Measurements from ENCODE around the gene ARHGAP26. TPM values are rescaled to one million over a fixed set of nuclear protein-coding genes. Genes with fewer than 3 reads are reported as not detected.

ARHGAP26 gene
- polyA plus RNA-seq, 1 donor from 2014 or later = 0.83 TPM

GRCh38 chr5:143025376-143025775, 255.2 kb downstream of the ARHGAP26 start:
- Histone ChIP-seq H3K27ac (ENCODE audit: low read length) (no peak overlapping the region), H3F3A (ENCODE audit: insufficient read depth, low read length, poor library complexity, severe bottlenecking) (no peaks in the 10 kb centered on the region), H3K9me3 (ENCODE audit: low read length) (no peaks in the 10 kb centered on the region), H3K79me2 (replicated peaks; ENCODE audit: insufficient read depth, low read length) (no peaks in the 10 kb centered on the region), H3K9me2 (ENCODE audit: insufficient read depth, low read length) (no peaks in the 10 kb centered on the region), H3K4me2 (ENCODE audit: low read length) (no peak overlapping the region), H2AFZ (ENCODE audit: low read depth, low read length) (no peak overlapping the region), H3K4me3 (ENCODE audit: low read length) (no peak overlapping the region), H4K20me1 (ENCODE audit: insufficient read depth) (no peaks in the 10 kb centered on the region), H3K9ac (ENCODE audit: low read length) (no peak overlapping the region), H3K27me3 (ENCODE audit: insufficient read depth, low read depth, low read length) (no peaks in the 10 kb centered on the region), H3K36me3 (ENCODE audit: insufficient read depth, low read length) (no peaks in the 10 kb centered on the region)
- TF ChIP-seq SMC3 (conservative IDR thresholded peaks at IDR 0.05; ENCODE audit: poor library complexity) (no peak), TAF1 (IDR thresholded peaks at IDR 0.05; ENCODE audit: low read depth) (no peak), MXI1 (conservative IDR thresholded peaks at IDR 0.05; ENCODE audit: poor library complexity, severe bottlenecking) (no peak), RAD21 (conservative IDR thresholded peaks at IDR 0.05) (no peak), POLR2AphosphoS5 (IDR thresholded peaks at IDR 0.05) (no peak), REST (IDR thresholded peaks at IDR 0.05; ENCODE audit: borderline replicate concordance) (no peak), EP300 (conservative IDR thresholded peaks at IDR 0.05; ENCODE audit: poor library complexity, severe bottlenecking) (no peak), EZH2 (IDR thresholded peaks at IDR 0.05; ENCODE audit: borderline replicate concordance, insufficient read depth, low read length, poor library complexity, severe bottlenecking) (no peak), CTCF (IDR thresholded peaks at IDR 0.05; ENCODE audit: poor library complexity, severe bottlenecking) (no peak)

GRCh38 chr5:143025971-143026370, 255.8 kb downstream of the ARHGAP26 start:
- Histone ChIP-seq H3K9me2 (ENCODE audit: insufficient read depth, low read length) (no peaks in the 10 kb centered on the region), H3K27ac (ENCODE audit: low read length) (no peak overlapping the region), H3K9me3 (ENCODE audit: low read length) (no peaks in the 10 kb centered on the region), H3F3A (ENCODE audit: insufficient read depth, low read length, poor library complexity, severe bottlenecking) (no peaks in the 10 kb centered on the region), H3K4me2 (ENCODE audit: low read length) (no peak overlapping the region), H2AFZ (ENCODE audit: low read depth, low read length) (no peak overlapping the region), H3K27me3 (ENCODE audit: insufficient read depth, low read depth, low read length) (no peaks in the 10 kb centered on the region), H3K4me3 (ENCODE audit: low read length) (no peak overlapping the region), H4K20me1 (ENCODE audit: insufficient read depth) (no peaks in the 10 kb centered on the region), H3K9ac (ENCODE audit: low read length) (no peak overlapping the region), H3K36me3 (ENCODE audit: insufficient read depth, low read length) (no peaks in the 10 kb centered on the region), H3K79me2 (replicated peaks; ENCODE audit: insufficient read depth, low read length) (no peaks in the 10 kb centered on the region)
- TF ChIP-seq EP300 (conservative IDR thresholded peaks at IDR 0.05; ENCODE audit: poor library complexity, severe bottlenecking) = no peak
- no peak for TF ChIP-seq RAD21 (conservative IDR thresholded peaks at IDR 0.05)
- TF ChIP-seq SMC3 (conservative IDR thresholded peaks at IDR 0.05; ENCODE audit: poor library complexity) = no peak
- no peak for TF ChIP-seq POLR2AphosphoS5 (IDR thresholded peaks at IDR 0.05)
- TF ChIP-seq MXI1 (conservative IDR thresholded peaks at IDR 0.05; ENCODE audit: poor library complexity, severe bottlenecking) = no peak
- TF ChIP-seq EZH2 (IDR thresholded peaks at IDR 0.05; ENCODE audit: borderline replicate concordance, insufficient read depth, low read length, poor library complexity, severe bottlenecking) = no peak
- TF ChIP-seq TAF1 (IDR thresholded peaks at IDR 0.05; ENCODE audit: low read depth) = no peak
- TF ChIP-seq REST (IDR thresholded peaks at IDR 0.05; ENCODE audit: borderline replicate concordance) = no peak
- no peak for TF ChIP-seq CTCF (IDR thresholded peaks at IDR 0.05; ENCODE audit: poor library complexity, severe bottlenecking)
